ENCODE measurements around the gene RASGRF1.

Gene RASGRF1

GRCh38 chr15:78983146-78983918 is 107.2 kb downstream of the RASGRF1 start:
- no peak for DNase-seq

- no peak for DNase-seq
Measured at GRCh38 chr15:78982736-78983135, 107.8 kb downstream of the RASGRF1 start.

- DNase-seq, result no peak
Measured at GRCh38 chr15:78981532-78982313, 108.9 kb downstream of the RASGRF1 start.

- no peak for DNase-seq
Measured at GRCh38 chr15:78979456-78980320, 110.9 kb downstream of the RASGRF1 start.

- no peak for DNase-seq
Measured at GRCh38 chr15:78978601-78979179, 111.9 kb downstream of the RASGRF1 start.

GRCh38 chr15:78977591-78978347 is 112.8 kb downstream of the RASGRF1 start:
- no peak for DNase-seq

GRCh38 chr15:78977091-78977571 is 113.4 kb downstream of the RASGRF1 start:
- DNase-seq, result no peak

- DNase-seq, result no peak
Measured at GRCh38 chr15:78976691-78977090, 113.9 kb downstream of the RASGRF1 start.

- DNase-seq, result no peak
Measured at GRCh38 chr15:78974272-78974918, 116.2 kb downstream of the RASGRF1 start.

- no peak for DNase-seq
Measured at GRCh38 chr15:78969687-78970349, 120.8 kb downstream of the RASGRF1 start.

- no peak for DNase-seq
Measured at GRCh38 chr15:78968539-78969271, 121.9 kb downstream of the RASGRF1 start.

- no peak for DNase-seq
Measured at GRCh38 chr15:78968114-78968513, 122.5 kb downstream of the RASGRF1 start.

- no peak for DNase-seq
Measured at GRCh38 chr15:78960308-78960707, 130.3 kb downstream of the RASGRF1 start.

GRCh38 chr15:78959360-78959759 is 131.2 kb downstream of the RASGRF1 start:
- no peak for DNase-seq

GRCh38 chr15:78957416-78958093 is 133.0 kb downstream of the RASGRF1 start:
- no peak for DNase-seq

- DNase-seq, result no peak
Measured at GRCh38 chr15:78956937-78957336, 133.6 kb downstream of the RASGRF1 start.

- no peak for DNase-seq
Measured at GRCh38 chr15:78955355-78955754, 135.2 kb downstream of the RASGRF1 start.

- no peak for DNase-seq
Measured at GRCh38 chr15:78951841-78952238, 138.7 kb downstream of the RASGRF1 start.
